Keratinocyte (primary cell): ENCODE data around the gene NID2. TPM values are rescaled to one million over a fixed set of nuclear protein-coding genes. Genes with fewer than 3 reads are reported as not detected.

Experiments used
- DNase-seq: peaks from one replicate; pipeline ENCODE4 v3.0.0-alpha.2; 2011; ENCODE audit warnings: low read depth, missing footprints, low spot score
- FAIRE-seq: peaks from 2 replicates; lab custom pipeline; 2011; peaks lifted over from hg19 to GRCh38; lab: Jason Lieb, UNC
- H2AFZ ChIP-seq: 2 replicates; pipeline ENCODE4 v1.6.0; 2012; ENCODE audit warnings: low read length, control low read depth, inconsistent platforms; ENCODE audit not compliant: control insufficient read depth
- H3K27ac ChIP-seq: 2 replicates; pipeline ENCODE4 v1.5.1; 2011; ENCODE audit warnings: low read length; ENCODE audit not compliant: control insufficient read depth, insufficient read depth
- H3K27me3 ChIP-seq: 3 replicates; pipeline ENCODE4 v1.6.0; 2011; ENCODE audit warnings: low read length; ENCODE audit not compliant: control insufficient read depth, insufficient read depth; ENCODE audit errors: extremely low read depth
- H3K36me3 ChIP-seq, 2 experiments: 2 replicates in 1 of 2; 3 replicates in 1 of 2; pipeline ENCODE4 v1.5.1; 2011; ENCODE audit warnings: low read length in 2 of 2, mild to moderate bottlenecking in 1 of 2; ENCODE audit not compliant: control insufficient read depth in 2 of 2, insufficient read depth in 2 of 2; ENCODE audit errors: extremely low read depth in 1 of 2
- H3K4me1 ChIP-seq: 3 replicates; pipeline ENCODE4 v1.5.1; 2011; ENCODE audit warnings: low read length; ENCODE audit not compliant: control insufficient read depth, insufficient read depth; ENCODE audit errors: extremely low read depth
- H3K4me2 ChIP-seq: 3 replicates; pipeline ENCODE4 v1.6.0; 2011; ENCODE audit warnings: low read depth, low read length; ENCODE audit not compliant: control insufficient read depth, insufficient read depth; ENCODE audit errors: extremely low read depth
- H3K4me3 ChIP-seq, 3 experiments: fragments of 200-600 bp in 1 of 3; sonication (generic) in 1 of 3; 2 replicates in 2 of 3; 3 replicates in 1 of 3; pipeline ENCODE4 v1.5.1; 2011 to 2016; ENCODE audit warnings: low read length in 3 of 3, mild to moderate bottlenecking in 3 of 3, control low read depth in 2 of 3, inconsistent platforms in 1 of 3, low read depth in 1 of 3, mixed read lengths in 1 of 3, mixed run types in 1 of 3, moderate library complexity in 1 of 3; ENCODE audit not compliant: control insufficient read depth in 2 of 3, insufficient read depth in 2 of 3; ENCODE audit errors: extremely low read depth in 1 of 3
- H3K79me2 ChIP-seq: 2 replicates; pipeline ENCODE4 v1.6.0; 2012; ENCODE audit warnings: low read length; ENCODE audit not compliant: control insufficient read depth, insufficient read depth
- H3K9ac ChIP-seq: 3 replicates; pipeline ENCODE4 v1.6.0; 2011; ENCODE audit warnings: low read length; ENCODE audit not compliant: control insufficient read depth, insufficient read depth; ENCODE audit errors: extremely low read depth
- H3K9me1 ChIP-seq: 3 replicates; pipeline ENCODE4 v1.6.0; 2011; ENCODE audit warnings: low read length; ENCODE audit not compliant: control insufficient read depth, insufficient read depth; ENCODE audit errors: extremely low read depth
- H3K9me3 ChIP-seq: 2 replicates; pipeline ENCODE4 v1.5.1; 2012; ENCODE audit warnings: low read depth, low read length; ENCODE audit not compliant: control insufficient read depth
- H4K20me1 ChIP-seq: 3 replicates; pipeline ENCODE4 v1.6.0; 2011; ENCODE audit warnings: low read length; ENCODE audit not compliant: control insufficient read depth, insufficient read depth; ENCODE audit errors: extremely low read depth
- CTCF ChIP-seq, 3 experiments: IDR thresholded peaks in 1 of 3; conservative IDR thresholded peaks in 1 of 3; optimal IDR thresholded peaks in 1 of 3; 2 replicates in 2 of 3; 3 replicates in 1 of 3; pipeline versions ENCODE3 to v1.5.1; 2011; ENCODE audit warnings: low read length in 3 of 3, mild to moderate bottlenecking in 3 of 3, moderate library complexity in 2 of 3, control low read depth in 1 of 3, inconsistent platforms in 1 of 3; ENCODE audit not compliant: insufficient read depth in 2 of 3; ENCODE audit errors: extremely low read depth in 1 of 3
- EZH2 ChIP-seq: IDR thresholded peaks from one replicate; pipeline ENCODE4 v1.6.1; 2012; ENCODE audit warnings: inconsistent platforms, mild to moderate bottlenecking, low read length, moderate library complexity
- dilution Hi-C: fragments of 300-500 bp; cut with MboI; formaldehyde crosslinking; loops from one replicate; pipeline ENCODE4 v1.7.0; 2020; ENCODE audit warnings: low sequenced_read_pairs; ENCODE audit not compliant: extremely low pct_ligation_motif_present
- polyA plus RNA-seq, 5 experiments: library from polyadenylated mRNA; depleted of rRNA in 3 of 5; stranded (reverse) in 3 of 5; stranded (forward) in 1 of 5; unstranded in 1 of 5; fragments of >200 nt; gene quantifications; 1 replicate in 1 of 5; 2 replicates in 3 of 5; 3 replicates in 1 of 5; pipeline versions ENCODE4 v1.2.1 to v1.2.3, GENCODE V29; 2011 to 2012; ENCODE audit warnings: missing spikeins in 2 of 5, low read depth in 1 of 5, low replicate concordance in 1 of 5

The NID2 gene
- polyA plus RNA-seq, 1 donor (not counting 4 experiments of a cell fraction or from before 2014, with no cell fraction given) = 1.7 TPM

- DNase-seq (no peak), FAIRE-seq (no peak)
- Histone ChIP-seq H3K27me3 (peaks cover 36% of the 10 kb centered on the region), H4K20me1 (no peaks in the 10 kb centered on the region), H3K4me2 (no peak overlapping the region), H3K9me3 (no peaks in the 10 kb centered on the region), H3K27ac (no peak overlapping the region), H3K9me1 (no peaks in the 10 kb centered on the region), H2AFZ (no peak overlapping the region), H3K36me3 (no peaks in the 10 kb centered on the region), H3K4me3 (no peak overlapping the region), H3K79me2 (no peaks in the 10 kb centered on the region), H3K9ac (no peak overlapping the region), H3K4me1 (peaks cover 10% of the 10 kb centered on the region)
- TF ChIP-seq EZH2 = no peak
- TF ChIP-seq CTCF (optimal IDR thresholded peaks at IDR 0.05 in 1 of 3, IDR thresholded peaks at IDR 0.05 in 1 of 3, conservative IDR thresholded peaks at IDR 0.05 in 1 of 3; ENCODE audit: extremely low read depth in 1 of 3, insufficient read depth in 2 of 3, low read length in 3 of 3) = no peak
- dilution Hi-C loops = no loop called here
These were observed 4.7 kb downstream of the NID2 start for GRCh38 chr14:52064174-52064573.

DNA sequence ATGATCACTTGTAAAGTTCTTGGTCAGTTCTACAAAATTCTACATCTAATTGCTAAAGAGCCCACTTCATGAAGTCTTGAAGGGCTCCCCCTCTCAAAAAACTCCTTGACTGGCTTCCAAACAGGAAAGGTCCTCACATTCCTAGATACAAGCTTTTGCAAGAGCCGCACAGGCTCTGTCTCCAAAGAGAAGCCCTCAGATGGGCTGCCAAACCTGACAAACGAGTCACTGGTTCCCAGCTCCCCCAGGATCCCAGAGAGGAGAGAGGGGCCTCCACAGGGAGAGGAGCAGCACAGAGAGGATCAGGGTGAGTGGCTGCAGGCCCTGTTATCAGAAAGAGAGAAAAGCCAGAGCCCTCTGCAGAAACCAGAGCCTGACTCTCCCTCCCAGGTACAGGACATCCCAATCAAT lies 5.8 kb downstream of the NID2 start:
- Histone ChIP-seq H4K20me1 (no peaks in the 10 kb centered on the region), H3K27ac (no peak overlapping the region), H3K4me3 (no peak overlapping the region), H3K36me3 (no peaks in the 10 kb centered on the region), H3K27me3 (peaks cover 25% of the 10 kb centered on the region), H3K4me2 (no peak overlapping the region), H2AFZ (no peak overlapping the region), H3K9ac (no peak overlapping the region), H3K4me1 (peaks cover 3% of the 10 kb centered on the region), H3K9me3 (no peaks in the 10 kb centered on the region), H3K9me1 (no peaks in the 10 kb centered on the region), H3K79me2 (no peaks in the 10 kb centered on the region)
- dilution Hi-C loops = no loop called here
- DNase-seq (no peak), FAIRE-seq (no peak)
- no peak for TF ChIP-seq EZH2
- no peak for TF ChIP-seq CTCF (optimal IDR thresholded peaks at IDR 0.05 in 1 of 3, IDR thresholded peaks at IDR 0.05 in 1 of 3, conservative IDR thresholded peaks at IDR 0.05 in 1 of 3; ENCODE audit: extremely low read depth in 1 of 3, insufficient read depth in 2 of 3, low read length in 3 of 3)
